WTC11 (cell line): Measurements from ENCODE around the gene INPP5F. TPM values are rescaled to one million over a fixed set of nuclear protein-coding genes. Genes with fewer than 3 reads are reported as not detected.

ENCODE experiments used
- ATAC-seq: fragments of 200-7000 bp; cut with Tn5 transposase; 2 replicates; pipeline ENCODE4 v1.10.0; 2021; ENCODE audit warnings: mild to moderate bottlenecking, moderate library complexity
- CTCF ChIA-PET: fragments of 300-600 bp; sonication (Branson Sonifier 250); formaldehyde crosslinking; loops from one replicate; lab custom pipeline; 2021; ENCODE audit warnings: antibody characterized with exemption; lab: Charles Lee
- POLR2A ChIA-PET: fragments of 350-600 bp; sonication (Branson Sonifier 250); formaldehyde crosslinking; loops from one replicate; lab custom pipeline; 2021; ENCODE audit warnings: antibody characterized with exemption; lab: Charles Lee
- DNase-seq: peaks from one replicate; pipeline ENCODE4 v3.0.0; 2021; ENCODE audit warnings: low spot score
- H3K27ac Mint-ChIP-seq: 2 replicates; pipeline ENCODE4 v1.8.0; 2021; ENCODE audit warnings: mixed read lengths
- H3K27me3 Mint-ChIP-seq: 2 replicates; pipeline ENCODE4 v1.8.0; 2021; ENCODE audit warnings: low read depth, mild to moderate bottlenecking, moderate library complexity, mixed read lengths
- H3K36me3 Mint-ChIP-seq: 2 replicates; pipeline ENCODE4 v1.8.0; 2021; ENCODE audit warnings: mixed read lengths
- H3K4me1 Mint-ChIP-seq: 2 replicates; pipeline ENCODE4 v1.8.0; 2022; ENCODE audit warnings: mixed read lengths
- H3K4me3 Mint-ChIP-seq: 2 replicates; pipeline ENCODE4 v1.8.0; 2021; ENCODE audit warnings: mild to moderate bottlenecking, moderate library complexity, mixed read lengths
- H3K9me3 Mint-ChIP-seq: 2 replicates; pipeline ENCODE4 v1.8.0; 2021; ENCODE audit warnings: mixed read lengths
- ATF6 ChIP-seq: sonication (generic); formaldehyde crosslinking; IDR thresholded peaks from 2 replicates; pipeline ENCODE4 v1.8.1; 2023; ENCODE audit warnings: mild to moderate bottlenecking, missing genetic modification reagents
- CBFB ChIP-seq: sonication (generic); formaldehyde crosslinking; IDR thresholded peaks from 2 replicates; pipeline ENCODE4 v1.8.1; 2022; ENCODE audit warnings: mild to moderate bottlenecking, low read depth, missing genetic modification reagents
- CREM ChIP-seq: sonication (generic); formaldehyde crosslinking; IDR thresholded peaks from 2 replicates; pipeline ENCODE4 v1.8.1; 2022; ENCODE audit warnings: mild to moderate bottlenecking, missing genetic modification reagents, moderate library complexity
- E2F5 ChIP-seq: sonication (generic); formaldehyde crosslinking; IDR thresholded peaks from 2 replicates; pipeline ENCODE4 v1.8.1; 2022; ENCODE audit warnings: mild to moderate bottlenecking, moderate library complexity, missing genetic modification reagents
- ETV6 ChIP-seq: sonication (generic); formaldehyde crosslinking; IDR thresholded peaks from 2 replicates; pipeline ENCODE4 v1.8.1; 2022; ENCODE audit warnings: mild to moderate bottlenecking, missing genetic modification reagents
- FOXJ3 ChIP-seq: sonication (generic); formaldehyde crosslinking; IDR thresholded peaks from 2 replicates; pipeline ENCODE4 v1.9.0; 2021; ENCODE audit warnings: missing genetic modification reagents, mild to moderate bottlenecking, borderline replicate concordance
- FOXK1 ChIP-seq: sonication (generic); formaldehyde crosslinking; IDR thresholded peaks from 2 replicates; pipeline ENCODE4 v1.8.0; 2022; ENCODE audit warnings: mild to moderate bottlenecking, moderate library complexity, missing genetic modification reagents
- GABPB1 ChIP-seq: sonication (generic); formaldehyde crosslinking; IDR thresholded peaks from 2 replicates; pipeline ENCODE4 v1.8.1; 2023; ENCODE audit warnings: mild to moderate bottlenecking, missing genetic modification reagents
- JUN ChIP-seq: sonication (generic); formaldehyde crosslinking; IDR thresholded peaks from 2 replicates; pipeline ENCODE4 v1.8.0; 2023; ENCODE audit warnings: mild to moderate bottlenecking, missing genetic modification reagents
- MAX ChIP-seq: sonication (generic); formaldehyde crosslinking; IDR thresholded peaks from 2 replicates; pipeline ENCODE4 v1.8.0; 2022; ENCODE audit warnings: mild to moderate bottlenecking, missing genetic modification reagents
- NR2C2 ChIP-seq: sonication (generic); formaldehyde crosslinking; IDR thresholded peaks from 2 replicates; pipeline ENCODE4 v1.8.0; 2022; ENCODE audit warnings: mild to moderate bottlenecking, missing genetic modification reagents
- SMAD3 ChIP-seq: sonication (generic); formaldehyde crosslinking; IDR thresholded peaks from 2 replicates; pipeline ENCODE4 v1.8.0; 2022; ENCODE audit warnings: missing genetic modification reagents, mild to moderate bottlenecking, borderline replicate concordance
- TEAD1 ChIP-seq: sonication (generic); formaldehyde crosslinking; IDR thresholded peaks from 2 replicates; pipeline ENCODE4 v1.8.0; 2022; ENCODE audit warnings: mild to moderate bottlenecking, missing genetic modification reagents
- TEAD4 ChIP-seq: sonication (generic); formaldehyde crosslinking; IDR thresholded peaks from 2 replicates; pipeline ENCODE4 v1.8.0; 2022; ENCODE audit warnings: mild to moderate bottlenecking, missing genetic modification reagents
- ZNF317 ChIP-seq: sonication (generic); formaldehyde crosslinking; IDR thresholded peaks from 2 replicates; pipeline ENCODE4 v1.8.1; 2023; ENCODE audit warnings: low read depth, mild to moderate bottlenecking, moderate library complexity, missing genetic modification reagents, borderline replicate concordance
- total RNA-seq: library from RNA; stranded (reverse); gene quantifications from 3 replicates; pipeline ENCODE4 v1.2.3, GENCODE V29; 2021
- TF ChIP-seq, protein P1 (sequence below): fragments of 250-450 bp; sonication (Bioruptor Pico); conservative IDR thresholded peaks from 2 replicates; pipeline ENCODE4 v1.9.0; 2021; ENCODE audit warnings: mild to moderate bottlenecking

The INPP5F gene
- total RNA-seq, 1 experiment from 2014 or later, result 83.3 TPM

- no peaks in the 10 kb centered on the region for H3K9me3 Mint-ChIP-seq
- TF ChIP-seq E2F5 (CRISPR knock-in tag), result no peak
- no peak for TF ChIP-seq ETV6
- TF ChIP-seq TEAD4 (CRISPR knock-in tag), result no peak
- TF ChIP-seq, all 79 proteins: peak for 0
- ChIA-PET POLR2A (no interaction called here), CTCF (no interaction called here)
- ATAC-seq (no peak), DNase-seq (no peak)
- no peaks in the 10 kb centered on the region for H3K27me3 Mint-ChIP-seq
- no peak overlapping the region for H3K27ac Mint-ChIP-seq
- H3K4me1 Mint-ChIP-seq, result peaks cover 45% of the 10 kb centered on the region
- no peak overlapping the region for H3K4me3 Mint-ChIP-seq
- no peaks in the 10 kb centered on the region for H3K36me3 Mint-ChIP-seq
Measured at GRCh38 chr10:119740096-119740495, 14.2 kb downstream of the INPP5F start.

- peaks cover 4% of the 10 kb centered on the region for H3K9me3 Mint-ChIP-seq
- DNase-seq (no peak), ATAC-seq (no peak)
- no peaks in the 10 kb centered on the region for H3K27me3 Mint-ChIP-seq
- H3K4me1 Mint-ChIP-seq, result peaks cover 26% of the 10 kb centered on the region
- CTCF ChIA-PET, result interaction anchor here (2.6 to 3.1 kb wide), 2 partner anchors 8 to 56 kb away, joined by 12 to 14 read pairs; no protein-coding TSS in a partner anchor
- TF ChIP-seq FOXJ3 (CRISPR knock-in tag) (no peak), ATF6 (CRISPR knock-in tag) (no peak), JUN (CRISPR knock-in tag) (no peak), FOXK1 (no peak), NR2C2 (CRISPR knock-in tag) (no peak), TEAD4 (CRISPR knock-in tag) (no peak), TEAD1 (no peak), MAX (CRISPR knock-in tag) (no peak)
- TF ChIP-seq, all 79 proteins: peak for 0
- peaks cover 4% of the 10 kb centered on the region for H3K36me3 Mint-ChIP-seq
- POLR2A ChIA-PET, result interaction anchor here (1.3 kb wide), 1 partner anchor 56 kb away, joined by 3 read pairs; no protein-coding TSS in a partner anchor
- peak overlapping the region; percentile 16; the same call in 1 of the 2 replicates for H3K27ac Mint-ChIP-seq
- no peak overlapping the region for H3K4me3 Mint-ChIP-seq
Measured at GRCh38 chr10:119742947-119743648, 17.2 kb downstream of the INPP5F start.

DNA sequence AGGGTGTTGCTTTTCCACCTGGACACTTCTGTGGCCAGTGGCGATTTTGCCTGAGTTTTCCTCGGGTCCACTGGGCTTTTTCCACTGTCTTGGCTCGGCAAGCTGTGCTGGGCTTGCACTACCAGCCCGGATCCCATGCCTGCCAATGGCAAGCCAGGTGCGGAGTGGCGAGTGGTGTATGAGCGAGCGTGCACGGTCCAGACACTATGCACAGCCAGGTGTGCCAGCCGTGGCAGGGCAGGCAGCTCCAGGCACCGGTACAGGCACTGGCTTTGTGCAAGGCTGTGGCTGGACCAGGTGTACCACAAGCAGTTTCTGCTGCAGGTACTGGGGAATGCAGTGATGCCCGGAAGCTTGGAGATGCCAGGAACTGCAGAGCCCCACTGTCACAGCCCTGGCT, 22.1 kb downstream of the INPP5F start:
- TF ChIP-seq ZNF317 (CRISPR knock-in tag), result no peak
- TF ChIP-seq CREM (CRISPR knock-in tag), result no peak
- TF ChIP-seq, protein P1, sequence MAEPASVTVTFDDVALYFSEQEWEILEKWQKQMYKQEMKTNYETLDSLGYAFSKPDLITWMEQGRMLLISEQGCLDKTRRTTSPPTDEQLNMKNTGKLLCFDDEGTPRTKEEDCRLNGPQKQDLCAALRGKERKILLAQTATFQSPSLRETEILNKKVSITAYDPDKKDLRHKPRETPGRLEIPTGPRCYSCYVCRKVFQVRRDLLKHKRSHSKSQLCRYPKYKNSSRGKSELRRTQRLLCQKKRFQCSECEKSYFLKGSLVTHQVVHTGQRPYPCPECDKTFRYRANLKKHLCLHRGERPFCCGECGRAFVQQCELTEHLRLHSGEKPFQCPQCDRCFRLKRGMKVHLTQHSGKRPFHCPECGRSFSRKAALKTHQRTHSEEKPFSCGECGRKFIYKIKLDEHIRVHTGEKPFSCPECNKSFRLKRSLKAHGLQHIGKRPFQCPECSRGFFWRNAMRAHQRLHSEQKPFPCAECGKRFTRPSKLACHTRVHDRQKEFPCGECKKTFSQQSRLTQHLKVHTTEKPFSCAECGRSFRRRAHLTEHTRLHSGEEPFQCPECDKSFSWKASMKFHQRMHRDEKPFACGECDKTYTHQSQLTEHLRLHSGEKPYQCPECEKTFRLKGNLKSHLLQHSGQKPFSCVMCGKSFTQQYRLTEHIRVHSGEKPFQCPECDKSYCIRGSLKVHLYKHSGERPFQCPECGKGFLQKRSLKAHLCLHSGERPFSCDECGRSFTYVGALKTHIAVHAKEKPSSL (CRISPR knock-in tag), result no peak
- no peak for TF ChIP-seq CBFB (CRISPR knock-in tag)
- no peak for TF ChIP-seq SMAD3 (CRISPR knock-in tag)
- no peak for TF ChIP-seq GABPB1
- TF ChIP-seq TEAD1, result no peak
- ChIA-PET POLR2A (interaction anchor here (0.7 to 1.0 kb wide), 2 partner anchors 10 to 97 kb away, joined by 3 to 4 read pairs; partner anchors contain the start of gene BAG3), CTCF (interaction anchor here (1.0 to 4.8 kb wide), 6 partner anchors 32 to 113 kb away, joined by 3 to 75 read pairs (median 4); no protein-coding TSS in a partner anchor)
- Mint-ChIP-seq H3K4me1 (peaks cover 24% of the 10 kb centered on the region), H3K36me3 (peaks cover 6% of the 10 kb centered on the region), H3K4me3 (no peak overlapping the region), H3K9me3 (peaks cover 6% of the 10 kb centered on the region), H3K27ac (no peak overlapping the region), H3K27me3 (no peaks in the 10 kb centered on the region)
- DNase-seq, result no peak
- ATAC-seq, result no peak
